HepG2 (cell line): ENCODE data around the gene MEAF6. TPM values are rescaled to one million over a fixed set of nuclear protein-coding genes. Genes with fewer than 3 reads are reported as not detected.

Source experiments
- ATF7-NPFF ChIP-seq: sonication (generic); formaldehyde crosslinking; IDR thresholded peaks from 2 replicates; pipeline ENCODE4 v1.8.1; 2023; ENCODE audit warnings: mild to moderate bottlenecking, low read depth, missing genetic modification reagents, moderate library complexity
- BCL6 ChIP-seq: IDR thresholded peaks from 2 replicates; pipeline ENCODE4 v1.6.1; 2016; ENCODE audit warnings: missing genetic modification reagents, missing compliant biosample characterization
- CBFB ChIP-seq: sonication (generic); formaldehyde crosslinking; IDR thresholded peaks from 2 replicates; pipeline ENCODE4 v1.4.0; 2020; ENCODE audit warnings: missing genetic modification reagents
- EZH2 ChIP-seq: conservative IDR thresholded peaks from 2 replicates; pipeline ENCODE4 v1.6.1; 2012; ENCODE audit warnings: mild to moderate bottlenecking, low read depth, low read length, moderate library complexity
- FIP1L1 ChIP-seq: fragments of 200-400 bp; formaldehyde crosslinking; IDR thresholded peaks from 2 replicates; pipeline ENCODE4 v1.6.1; 2018; ENCODE audit warnings: low read depth, mild to moderate bottlenecking, low read length, moderate library complexity, borderline replicate concordance; ENCODE audit not compliant: insufficient read depth
- PCBP1 ChIP-seq: fragments of 200-400 bp; formaldehyde crosslinking; IDR thresholded peaks from 2 replicates; pipeline ENCODE4 v1.6.1; 2017; ENCODE audit warnings: mild to moderate bottlenecking, low read depth, low read length, borderline replicate concordance
- PHF8 ChIP-seq: sonication (generic); formaldehyde crosslinking; IDR thresholded peaks from 2 replicates; pipeline ENCODE4 v1.5.0; 2020; ENCODE audit warnings: missing genetic modification reagents
- RFX1 ChIP-seq: fragments of 450-650 bp; IDR thresholded peaks from 2 replicates; pipeline ENCODE4 v1.6.1; 2017
- SMARCE1 ChIP-seq: fragments of 450-650 bp; IDR thresholded peaks from 2 replicates; pipeline ENCODE4 v1.6.1; 2017; ENCODE audit warnings: borderline replicate concordance
- TBP ChIP-seq: sonication (generic); formaldehyde crosslinking; IDR thresholded peaks from 2 replicates; pipeline ENCODE4 v1.5.0; 2020; ENCODE audit warnings: missing genetic modification reagents
- WIZ ChIP-seq: sonication (generic); formaldehyde crosslinking; IDR thresholded peaks from 2 replicates; pipeline ENCODE4 v1.5.1; 2020; ENCODE audit warnings: mild to moderate bottlenecking, missing genetic modification reagents
- ZFX ChIP-seq: sonication (generic); formaldehyde crosslinking; IDR thresholded peaks from 2 replicates; pipeline ENCODE4 v1.4.0; 2020; ENCODE audit warnings: mild to moderate bottlenecking, low read depth, missing genetic modification reagents, moderate library complexity
- ZNF124 ChIP-seq: sonication (generic); formaldehyde crosslinking; IDR thresholded peaks from 2 replicates; pipeline ENCODE4 v1.4.0; 2020; ENCODE audit warnings: missing genetic modification reagents
- ZNF317 ChIP-seq: sonication (generic); formaldehyde crosslinking; IDR thresholded peaks from 2 replicates; pipeline ENCODE4 v1.5.0; 2020; ENCODE audit warnings: mild to moderate bottlenecking, missing genetic modification reagents
- ZNF549 ChIP-seq: sonication (generic); formaldehyde crosslinking; IDR thresholded peaks from 2 replicates; pipeline ENCODE4 v1.5.0; 2020; ENCODE audit warnings: missing genetic modification reagents
- ZNF652 ChIP-seq: IDR thresholded peaks from 2 replicates; pipeline ENCODE4 v1.6.1; 2016; ENCODE audit warnings: low read depth, borderline replicate concordance
- ZNF761 ChIP-seq: sonication (generic); formaldehyde crosslinking; conservative IDR thresholded peaks from 2 replicates; pipeline ENCODE4 v1.4.0; 2020; ENCODE audit warnings: mild to moderate bottlenecking, missing genetic modification reagents
- ZSCAN25 ChIP-seq: sonication (generic); formaldehyde crosslinking; IDR thresholded peaks from 2 replicates; pipeline ENCODE4 v1.8.0; 2022; ENCODE audit warnings: mild to moderate bottlenecking, missing genetic modification reagents
- polyA plus RNA-seq, 8 experiments: library from polyadenylated mRNA; depleted of rRNA in 3 of 8; stranded (reverse) in 7 of 8; unstranded in 1 of 8; fragments of >200 nt; fragmentation: Illumina TruSeq in 4 of 8; extraction: Trizol in 4 of 8; gene quantifications; 2 replicates each; pipeline versions ENCODE4 v1.2.1 to v1.2.3, GENCODE V29; 2011 to 2016; ENCODE audit warnings: low read depth in 4 of 8, missing spikeins in 1 of 8, mixed read lengths in 1 of 8; ENCODE audit not compliant: insufficient read depth in 1 of 8
- total RNA-seq, 5 experiments: library from RNA; depleted of rRNA; stranded (reverse); fragments of >200 nt; fragmentation: Illumina TruSeq; extraction: Trizol; gene quantifications; 2 replicates each; pipeline ENCODE4 v1.2.3, GENCODE V29; 2016; ENCODE audit warnings: low read depth in 1 of 5
- TF ChIP-seq, protein P1 (sequence below): sonication (generic); formaldehyde crosslinking; IDR thresholded peaks from 2 replicates; pipeline ENCODE4 v1.4.0; 2020; ENCODE audit warnings: mild to moderate bottlenecking, missing genetic modification reagents
- TF ChIP-seq, protein P2 (sequence below): IDR thresholded peaks from 2 replicates; pipeline ENCODE4 v1.6.1; 2016; ENCODE audit warnings: mild to moderate bottlenecking
- TF ChIP-seq, protein P3 (sequence below): sonication (generic); formaldehyde crosslinking; IDR thresholded peaks from 2 replicates; pipeline ENCODE4 v1.4.0; 2020; ENCODE audit warnings: missing genetic modification reagents; ENCODE audit errors: not compliant biosample characterization
- TF ChIP-seq, protein P4 (sequence below): sonication (generic); formaldehyde crosslinking; IDR thresholded peaks from 2 replicates; pipeline ENCODE4 v1.8.0; 2022; ENCODE audit warnings: mild to moderate bottlenecking, missing genetic modification reagents, borderline replicate concordance

MEAF6 gene
- total and polyA plus RNA-seq, 2 of the 13 experiments (the other 11 are each of a cell fraction or from before 2014, with no cell fraction given): 29.5 to 45.6 TPM

DNA sequence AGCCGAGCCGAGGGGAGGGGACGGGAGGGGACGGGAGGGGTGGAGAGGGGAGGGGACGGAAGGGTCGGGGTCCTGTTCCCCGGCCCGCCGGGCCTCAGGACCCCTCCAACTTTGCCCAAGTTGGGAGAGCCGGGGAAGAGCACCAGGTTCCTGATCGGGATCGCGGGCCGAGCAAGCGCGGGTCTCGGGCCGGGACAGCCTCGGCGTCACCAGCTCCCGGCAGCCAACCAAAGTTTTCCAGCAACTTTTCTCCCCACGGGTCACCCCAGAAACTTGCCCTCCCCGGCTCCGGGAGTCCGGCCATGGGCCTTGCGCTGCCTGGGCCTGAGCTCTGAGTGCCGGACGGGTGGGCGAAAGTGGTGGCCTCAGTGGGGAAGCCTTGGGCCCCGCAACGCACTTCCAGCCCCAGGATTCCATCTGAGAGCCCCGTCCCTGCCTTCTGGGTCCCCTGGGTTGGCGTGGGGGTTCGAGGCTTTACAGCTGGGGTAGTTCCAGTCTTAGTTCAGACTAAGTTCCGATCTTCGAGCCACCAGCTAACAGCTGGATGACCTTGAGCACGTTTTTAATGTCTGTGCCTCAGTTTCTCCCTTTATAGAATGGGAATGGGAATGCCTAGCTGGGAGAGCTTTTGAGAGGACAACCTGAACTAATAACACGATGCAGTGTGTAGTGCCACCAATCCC is 39.7 kb downstream of the MEAF6 start (continued):
- TF ChIP-seq, protein P1, sequence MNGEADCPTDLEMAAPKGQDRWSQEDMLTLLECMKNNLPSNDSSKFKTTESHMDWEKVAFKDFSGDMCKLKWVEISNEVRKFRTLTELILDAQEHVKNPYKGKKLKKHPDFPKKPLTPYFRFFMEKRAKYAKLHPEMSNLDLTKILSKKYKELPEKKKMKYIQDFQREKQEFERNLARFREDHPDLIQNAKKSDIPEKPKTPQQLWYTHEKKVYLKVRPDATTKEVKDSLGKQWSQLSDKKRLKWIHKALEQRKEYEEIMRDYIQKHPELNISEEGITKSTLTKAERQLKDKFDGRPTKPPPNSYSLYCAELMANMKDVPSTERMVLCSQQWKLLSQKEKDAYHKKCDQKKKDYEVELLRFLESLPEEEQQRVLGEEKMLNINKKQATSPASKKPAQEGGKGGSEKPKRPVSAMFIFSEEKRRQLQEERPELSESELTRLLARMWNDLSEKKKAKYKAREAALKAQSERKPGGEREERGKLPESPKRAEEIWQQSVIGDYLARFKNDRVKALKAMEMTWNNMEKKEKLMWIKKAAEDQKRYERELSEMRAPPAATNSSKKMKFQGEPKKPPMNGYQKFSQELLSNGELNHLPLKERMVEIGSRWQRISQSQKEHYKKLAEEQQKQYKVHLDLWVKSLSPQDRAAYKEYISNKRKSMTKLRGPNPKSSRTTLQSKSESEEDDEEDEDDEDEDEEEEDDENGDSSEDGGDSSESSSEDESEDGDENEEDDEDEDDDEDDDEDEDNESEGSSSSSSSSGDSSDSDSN (CRISPR knock-in tag): 0 out of 2 replicates have a peak, but pooled peaks have one; percentile 3
- TF ChIP-seq, protein P2, sequence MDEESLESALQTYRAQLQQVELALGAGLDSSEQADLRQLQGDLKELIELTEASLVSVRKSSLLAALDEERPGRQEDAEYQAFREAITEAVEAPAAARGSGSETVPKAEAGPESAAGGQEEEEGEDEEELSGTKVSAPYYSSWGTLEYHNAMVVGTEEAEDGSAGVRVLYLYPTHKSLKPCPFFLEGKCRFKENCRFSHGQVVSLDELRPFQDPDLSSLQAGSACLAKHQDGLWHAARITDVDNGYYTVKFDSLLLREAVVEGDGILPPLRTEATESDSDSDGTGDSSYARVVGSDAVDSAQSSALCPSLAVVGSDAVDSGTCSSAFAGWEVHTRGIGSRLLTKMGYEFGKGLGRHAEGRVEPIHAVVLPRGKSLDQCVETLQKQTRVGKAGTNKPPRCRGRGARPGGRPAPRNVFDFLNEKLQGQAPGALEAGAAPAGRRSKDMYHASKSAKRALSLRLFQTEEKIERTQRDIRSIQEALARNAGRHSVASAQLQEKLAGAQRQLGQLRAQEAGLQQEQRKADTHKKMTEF (CRISPR knock-in tag): no peak
- TF ChIP-seq, protein P3, sequence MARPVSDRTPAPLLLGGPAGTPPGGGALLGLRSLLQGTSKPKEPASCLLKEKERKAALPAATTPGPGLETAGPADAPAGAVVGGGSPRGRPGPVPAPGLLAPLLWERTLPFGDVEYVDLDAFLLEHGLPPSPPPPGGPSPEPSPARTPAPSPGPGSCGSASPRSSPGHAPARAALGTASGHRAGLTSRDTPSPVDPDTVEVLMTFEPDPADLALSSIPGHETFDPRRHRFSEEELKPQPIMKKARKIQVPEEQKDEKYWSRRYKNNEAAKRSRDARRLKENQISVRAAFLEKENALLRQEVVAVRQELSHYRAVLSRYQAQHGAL (CRISPR knock-in tag): no peak
- no peak for TF ChIP-seq ATF7-NPFF (CRISPR knock-in tag)
- TF ChIP-seq ZNF317 (CRISPR knock-in tag): no peak
- no peak for TF ChIP-seq ZNF124
- TF ChIP-seq EZH2: no peak
- 0 out of 2 replicates have a peak, but pooled peaks have one; percentile 63 for TF ChIP-seq PCBP1
- TF ChIP-seq ZSCAN25: peak; percentile 0; the same call in 1 of the 2 replicates
- TF ChIP-seq, protein P4, sequence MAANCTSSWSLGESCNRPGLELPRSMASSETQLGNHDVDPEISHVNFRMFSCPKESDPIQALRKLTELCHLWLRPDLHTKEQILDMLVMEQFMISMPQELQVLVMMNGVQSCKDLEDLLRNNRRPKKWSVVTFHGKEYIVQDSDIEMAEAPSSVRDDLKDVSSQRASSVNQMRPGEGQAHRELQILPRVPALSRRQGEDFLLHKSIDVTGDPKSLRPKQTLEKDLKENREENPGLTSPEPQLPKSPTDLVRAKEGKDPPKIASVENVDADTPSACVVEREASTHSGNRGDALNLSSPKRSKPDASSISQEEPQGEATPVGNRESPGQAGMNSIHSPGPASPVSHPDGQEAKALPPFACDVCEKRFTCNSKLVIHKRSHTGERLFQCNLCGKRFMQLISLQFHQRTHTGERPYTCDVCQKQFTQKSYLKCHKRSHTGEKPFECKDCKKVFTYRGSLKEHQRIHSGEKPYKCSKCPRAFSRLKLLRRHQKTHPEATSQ (CRISPR knock-in tag): no peak
- TF ChIP-seq BCL6 (CRISPR knock-in tag): no peak
- no peak; the same call in 1 of the 2 replicates for TF ChIP-seq PHF8 (CRISPR knock-in tag)
- TF ChIP-seq FIP1L1: no peak
- TF ChIP-seq SMARCE1: no peak
- TF ChIP-seq ZNF549 (CRISPR knock-in tag): no peak
- TF ChIP-seq ZFX (CRISPR knock-in tag): peak; percentile 11; the same call in 1 of the 2 replicates
- no peak for TF ChIP-seq WIZ
- no peak for TF ChIP-seq ZNF652 (CRISPR knock-in tag)
- TF ChIP-seq TBP: no peak
- TF ChIP-seq RFX1: no peak
- TF ChIP-seq CBFB: no peak
- TF ChIP-seq ZNF761 (CRISPR knock-in tag): no peak
